Fibroblast of skin of scalp (primary cell): ENCODE results near the gene NNAT.
A peak's percentile ranks its signal among the peaks of the same experiment; 100 is the strongest.

Source experiments
- DNase-seq: peaks from one replicate; pipeline ENCODE4 v3.0.0-alpha.2; 2013

Gene NNAT

DNA sequence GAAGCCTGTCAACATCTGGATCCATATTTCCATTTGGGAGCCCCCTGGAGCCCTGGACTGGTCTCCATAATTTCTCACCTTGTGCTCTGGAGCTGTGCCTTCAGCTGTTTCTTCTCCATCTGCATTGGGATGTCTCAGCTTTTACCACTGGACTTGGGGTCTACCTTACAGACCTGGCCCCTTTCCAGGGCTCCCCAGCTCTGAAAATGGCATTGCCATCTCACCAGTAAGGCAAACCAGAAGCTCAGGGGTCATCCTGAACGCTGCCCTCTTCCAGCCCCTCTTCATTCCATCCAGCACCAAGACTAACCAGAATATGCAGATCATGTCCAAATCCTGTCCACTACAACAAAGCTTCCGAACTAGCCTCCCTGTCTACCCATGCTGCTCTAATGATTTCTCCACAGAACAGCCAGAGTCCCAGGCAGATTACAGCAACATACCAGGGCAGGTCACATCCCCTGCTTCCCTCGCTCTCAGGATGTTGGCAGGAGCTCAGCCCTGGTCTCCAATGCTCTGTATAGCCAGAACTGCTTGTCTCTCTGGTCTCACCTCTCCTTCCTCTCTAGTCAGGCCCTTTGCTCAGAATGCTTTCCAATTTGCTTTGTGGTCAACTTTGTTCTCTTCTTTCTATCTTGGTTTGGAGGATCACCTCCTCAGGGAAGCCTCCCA, 17.7 kb upstream of the NNAT start:
- DNase-seq = no peak

DNA sequence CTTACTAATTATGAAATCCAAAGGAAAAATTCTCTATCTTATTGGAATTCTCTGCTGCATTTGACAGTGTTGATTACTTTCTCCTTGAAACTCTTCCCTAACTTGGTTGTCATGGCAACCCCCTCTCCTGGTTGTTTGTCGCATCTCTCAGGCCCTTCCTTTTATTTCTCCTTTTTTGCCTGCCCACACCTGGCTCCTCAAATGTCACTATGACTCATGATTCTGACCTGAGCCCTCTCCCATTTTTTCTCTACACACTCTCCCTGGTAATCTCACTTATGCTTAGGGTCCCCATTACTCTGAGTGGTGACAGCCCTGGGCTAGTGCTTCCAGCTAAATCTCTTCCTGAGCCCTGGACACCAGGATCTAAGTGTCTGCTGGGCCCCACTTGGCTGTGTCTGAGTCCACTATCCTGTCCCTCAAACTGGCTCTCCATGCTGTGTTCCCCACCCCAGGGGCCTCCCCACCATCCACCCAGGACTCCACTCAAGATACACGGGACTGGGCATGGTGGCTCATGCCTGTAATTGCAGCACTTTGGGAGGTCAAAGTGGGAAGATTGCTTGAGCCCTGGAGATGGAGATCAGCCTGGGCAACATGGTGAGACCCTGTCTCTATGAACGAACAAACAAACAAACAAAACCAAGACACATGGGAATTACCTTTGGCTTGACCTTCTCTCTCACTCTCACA, 16.5 kb upstream of the NNAT start:
- DNase-seq = no peak

DNA sequence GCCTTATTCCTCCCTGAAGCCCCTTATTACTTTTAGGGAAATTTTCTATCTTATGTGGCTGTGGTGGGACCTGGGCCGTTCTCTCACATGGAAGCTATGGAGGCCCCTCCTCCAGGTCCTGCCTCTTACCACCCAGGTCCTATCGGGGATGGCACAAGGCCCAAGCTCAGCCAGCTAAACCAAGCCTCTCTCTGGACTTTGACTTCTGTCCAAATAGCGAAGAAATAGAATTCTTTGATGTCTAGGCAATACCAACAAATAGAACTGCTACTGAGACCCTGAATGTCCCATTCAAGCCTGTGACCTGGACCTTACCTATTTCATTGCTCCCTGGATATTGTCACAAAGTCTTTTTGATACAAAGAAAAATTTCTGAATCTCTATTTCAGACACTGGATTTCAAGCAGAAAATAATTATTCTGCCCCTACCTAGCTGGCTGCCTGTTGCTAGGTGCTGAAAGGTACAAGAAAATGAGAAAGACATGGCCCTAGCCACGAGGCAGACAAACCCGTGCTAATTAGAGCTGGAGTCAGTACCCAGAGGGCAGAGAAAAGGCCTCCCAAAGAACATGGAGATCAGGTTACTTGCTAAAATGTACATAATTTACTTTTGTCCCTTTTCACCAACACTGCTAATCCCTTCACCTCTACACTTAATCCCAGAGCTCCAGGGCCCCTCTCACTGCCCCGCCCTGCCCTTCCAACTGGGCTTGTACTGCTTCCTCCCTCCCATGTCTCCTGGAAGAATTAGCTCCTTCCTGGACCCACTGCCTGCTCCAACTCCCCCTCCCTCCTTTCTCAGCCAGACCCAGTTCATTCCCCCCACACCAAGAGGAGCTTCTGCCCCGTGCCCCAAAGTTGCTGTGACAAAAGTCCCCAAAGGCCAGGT, 15.5 kb upstream of the NNAT start:
- DNase-seq = no peak

DNA sequence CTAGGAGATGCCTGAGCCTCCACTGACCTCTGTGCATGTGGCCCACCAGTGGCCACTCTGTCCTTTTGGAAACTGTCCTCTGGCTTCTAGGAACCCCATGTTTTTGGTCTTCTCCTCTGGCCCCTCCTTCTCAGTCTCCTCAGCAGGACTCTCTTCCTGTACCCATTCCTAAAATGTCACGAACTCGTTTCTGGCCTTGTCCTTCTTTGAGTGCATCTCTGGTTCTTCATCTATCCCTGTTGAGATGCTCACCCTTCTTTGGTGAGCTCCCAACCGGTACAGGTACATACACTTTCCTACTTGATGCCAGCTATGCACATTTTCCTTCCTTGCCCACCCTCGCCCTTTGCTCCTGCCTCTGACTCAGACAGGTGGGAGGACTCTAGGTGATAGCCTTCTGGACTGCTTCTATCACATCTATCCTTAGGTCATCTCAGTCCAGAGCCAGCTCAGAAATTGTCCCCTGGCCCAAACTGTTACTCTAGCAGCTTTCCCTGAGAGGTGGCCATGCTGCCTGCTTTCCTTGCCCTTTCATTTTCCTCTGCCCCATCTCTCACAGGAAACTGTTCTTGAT, 14.8 kb upstream of the NNAT start:
- no peak for DNase-seq

DNA sequence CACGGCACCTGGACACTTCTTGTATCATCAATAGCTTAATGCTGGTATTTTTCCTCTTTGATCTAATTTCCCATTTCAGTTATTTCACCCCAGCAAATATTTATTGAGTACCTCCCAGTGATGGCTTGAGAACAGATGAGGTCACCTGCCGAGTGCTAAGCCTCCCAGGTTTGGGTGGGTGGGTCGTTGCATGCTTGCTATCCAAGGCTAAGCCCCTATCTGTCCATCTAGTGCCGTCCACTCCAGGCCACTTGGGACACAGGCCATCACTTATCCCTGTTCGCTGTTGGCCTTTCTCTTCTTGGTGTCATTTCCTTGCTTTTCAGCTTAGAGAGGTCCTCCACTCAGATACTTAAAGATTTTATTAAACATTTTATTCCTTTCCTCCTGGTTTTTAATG, 10.8 kb upstream of the NNAT start:
- DNase-seq = no peak

GRCh38 chr20:37511610-37512275, 9.3 kb upstream of the NNAT start:
- DNase-seq = peak; percentile 95

GRCh38 chr20:37513779-37514359, 7.2 kb upstream of the NNAT start:
- no peak for DNase-seq

DNA sequence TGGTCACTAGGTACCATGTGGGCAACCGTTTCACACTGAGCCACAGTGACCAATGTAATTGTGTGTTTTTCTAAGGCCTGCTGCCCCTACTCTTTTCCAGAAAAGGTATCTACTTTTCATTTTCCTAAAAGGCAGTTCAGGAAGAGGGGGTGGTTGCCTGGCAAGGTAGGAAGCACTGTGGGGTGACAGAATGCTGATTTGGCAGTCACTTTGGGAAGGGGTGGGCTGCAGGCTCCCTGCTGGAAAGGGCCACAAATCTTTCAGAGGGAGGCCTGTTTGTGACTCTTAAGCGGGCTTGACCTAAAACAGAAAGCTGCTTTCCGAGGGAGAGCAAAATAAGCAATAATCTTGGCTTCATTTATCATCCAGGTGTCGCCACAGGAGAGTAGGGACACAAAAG, 5.2 kb upstream of the NNAT start:
- DNase-seq = no peak

DNA sequence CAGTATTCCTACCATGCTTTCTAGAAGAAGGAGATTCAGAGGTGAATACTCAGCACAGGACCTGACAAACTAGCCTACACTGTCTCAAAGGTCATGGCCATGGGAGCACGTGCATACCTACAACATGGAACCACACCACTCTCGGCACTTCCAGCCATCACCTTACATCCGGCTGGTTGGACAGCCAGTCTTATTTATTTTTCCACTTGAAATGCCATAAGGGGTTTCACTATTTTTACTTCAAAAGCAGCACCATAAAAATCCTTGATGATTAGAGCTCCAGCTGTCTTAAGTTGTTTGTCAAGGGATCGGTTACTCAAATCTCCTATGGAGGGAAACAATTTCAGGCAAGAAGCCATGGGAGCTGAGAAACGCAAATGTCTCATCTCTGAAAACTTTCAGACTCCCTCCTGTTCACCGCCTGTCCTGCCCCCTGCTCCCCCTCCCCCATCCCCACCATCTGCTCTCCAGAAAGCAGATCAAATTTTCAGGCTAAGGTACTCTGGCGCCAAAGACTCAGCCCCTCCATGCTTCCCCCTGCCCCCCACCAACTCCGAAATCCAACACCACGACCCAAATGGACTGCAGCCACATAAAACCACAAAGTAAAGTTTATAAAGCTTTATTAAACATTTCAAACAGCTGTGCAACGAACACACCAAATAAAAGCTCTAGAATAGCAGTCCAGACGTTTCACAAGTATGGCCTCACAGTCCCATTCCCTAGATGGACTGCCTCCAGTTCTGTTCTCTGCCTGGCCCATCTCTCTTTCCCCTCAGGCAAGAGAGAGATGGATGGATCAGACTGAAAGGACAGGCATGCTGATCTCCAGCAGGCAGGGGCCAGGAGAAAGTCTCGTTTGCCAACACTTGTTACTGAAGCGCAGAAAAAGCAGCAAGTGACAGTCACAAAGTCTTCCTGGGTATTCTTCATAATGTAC, 4.0 kb upstream of the NNAT start:
- peak; percentile 87 for DNase-seq

GRCh38 chr20:37518059-37518458, 3.0 kb upstream of the NNAT start:
- DNase-seq = no peak

GRCh38 chr20:37518606-37519507, 2.2 kb upstream of the NNAT start:
- DNase-seq = peak; percentile 54

DNA sequence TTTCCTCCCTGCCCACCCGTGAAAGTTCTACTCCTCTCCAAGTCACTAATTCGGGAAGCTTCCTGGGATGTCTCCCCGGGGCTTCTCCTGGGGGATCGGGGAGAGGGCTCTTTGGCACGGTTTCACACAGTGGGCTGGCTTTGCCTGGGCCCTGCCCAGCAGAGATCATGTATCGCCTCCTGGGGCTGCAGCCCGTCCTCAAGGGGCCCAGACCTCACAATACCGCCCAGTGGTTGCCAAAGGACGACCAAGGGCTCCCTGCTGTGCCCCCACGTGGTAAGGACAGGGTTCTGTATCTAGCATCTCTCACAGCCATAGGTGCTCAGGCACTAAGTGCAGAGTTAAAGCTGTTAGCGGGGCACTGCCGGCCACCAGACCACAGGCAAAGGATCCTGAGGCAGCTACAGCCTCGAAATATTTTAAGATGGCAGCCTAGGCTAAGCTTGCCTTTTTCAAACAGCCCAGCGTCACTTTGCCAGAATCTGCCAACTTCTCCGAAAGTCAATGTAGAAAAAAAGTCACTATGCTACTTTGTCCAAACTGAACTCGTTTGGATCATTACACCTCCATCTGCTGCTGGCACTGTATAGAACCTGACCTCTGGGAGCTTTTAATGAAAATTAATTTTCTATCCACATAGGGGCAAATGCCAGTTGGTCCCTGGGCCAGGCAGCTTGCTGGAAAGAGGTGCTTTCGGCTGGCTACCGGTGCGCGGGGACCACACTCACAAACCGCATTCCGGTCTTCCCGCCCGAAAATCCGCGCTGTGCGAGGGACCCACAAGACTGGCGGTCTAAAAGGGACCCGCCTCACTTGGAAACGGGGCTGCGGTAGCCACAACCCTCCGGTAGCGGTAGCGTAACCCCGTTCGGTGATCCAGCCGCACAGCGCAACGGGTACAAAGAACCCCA, 1.3 kb upstream of the NNAT start:
- DNase-seq = peak; percentile 54

DNA sequence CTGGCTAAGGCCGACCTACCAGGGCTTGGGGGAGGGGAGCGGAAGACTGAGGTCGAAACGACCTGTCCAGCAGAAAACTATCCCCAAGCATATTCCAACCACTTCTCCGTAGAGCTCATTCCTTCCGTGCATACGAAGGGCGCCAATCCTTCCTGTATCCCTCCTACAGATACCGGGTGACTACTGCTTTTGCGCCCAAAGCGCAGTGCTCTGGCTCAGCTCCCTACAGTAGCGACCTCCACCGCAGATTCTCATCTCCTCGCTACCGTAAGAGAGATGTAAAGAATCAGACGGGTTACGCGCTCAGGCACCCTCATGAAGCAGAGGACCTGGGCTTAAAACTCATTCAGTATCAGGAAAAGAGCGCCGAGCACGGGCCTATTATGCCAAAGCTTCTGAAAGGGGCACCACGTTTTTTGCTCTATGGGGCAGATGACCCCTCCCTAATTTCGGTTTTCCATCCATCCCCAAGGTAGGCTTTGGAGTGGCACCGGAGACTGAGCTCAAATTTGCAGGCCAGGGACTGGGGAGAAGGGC, 563 bp upstream of the NNAT start:
- DNase-seq = no peak

DNA sequence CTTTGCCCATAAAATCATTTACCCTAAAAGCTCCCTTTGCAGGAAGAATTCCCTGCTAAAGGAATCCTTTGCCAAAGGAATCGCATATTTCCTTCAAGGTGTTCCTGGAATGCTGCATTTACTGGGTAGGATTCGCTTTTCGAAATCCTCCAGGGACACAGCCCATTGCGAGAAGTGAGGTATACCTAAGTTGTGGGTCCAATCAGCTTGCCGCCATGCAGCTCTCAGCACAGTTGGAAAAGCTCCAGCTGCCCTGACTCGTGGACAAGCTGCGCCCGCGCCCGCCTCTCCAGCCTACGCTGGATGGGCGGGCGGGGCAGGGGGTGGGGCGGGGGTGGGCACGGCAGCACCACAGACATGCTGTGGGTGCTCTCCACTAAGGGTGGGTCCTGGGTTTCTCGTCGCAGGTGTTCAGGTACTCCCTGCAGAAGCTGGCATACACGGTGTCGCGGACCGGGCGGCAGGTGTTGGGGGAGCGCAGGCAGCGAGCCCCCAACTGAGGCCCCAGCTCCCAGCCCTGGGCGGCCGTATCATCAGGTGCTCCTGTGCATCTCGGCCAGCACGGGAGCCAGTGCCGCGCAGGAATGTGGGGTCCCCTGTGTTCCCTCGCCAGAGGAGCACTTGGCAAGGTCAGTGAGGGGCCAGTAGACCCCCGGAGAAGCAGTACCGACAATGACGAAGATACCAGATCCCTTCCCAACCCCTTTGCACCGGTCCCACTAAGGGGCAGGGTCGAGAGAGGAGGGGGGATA, 1.4 kb downstream of the NNAT start:
- peak; percentile 46 for DNase-seq

GRCh38 chr20:37523012-37523391, 2.0 kb downstream of the NNAT start:
- DNase-seq = no peak

- no peak for DNase-seq
Measured at GRCh38 chr20:37523911-37524700, 3.1 kb downstream of the NNAT start.
